Endothelial cell of umbilical vein (primary cell): Measurements from ENCODE around the gene FGF22. TPM values are rescaled to one million over a fixed set of nuclear protein-coding genes. Genes with fewer than 3 reads are reported as not detected.

ENCODE experiments used
- BruUV-seq: library from RNA; stranded (reverse); fragments of 400-500 nt; replicated peaks from 2 replicates; lab custom pipeline; 2021; lab: Mats Ljungman, UMichigan
- CTCF ChIA-PET: fragments of 300-600, 350-600 bp; sonication (Branson Sonifier 250); formaldehyde crosslinking; loops from one replicate; lab custom pipeline; 2021; ENCODE audit warnings: antibody characterized with exemption, inconsistent platforms; lab: Charles Lee
- POLR2A ChIA-PET: fragments of 300-600, 350-600 bp; sonication (Branson Sonifier 250); formaldehyde crosslinking; loops from one replicate; lab custom pipeline; 2021; ENCODE audit warnings: antibody characterized with exemption, inconsistent platforms; lab: Charles Lee
- DNase-seq: peaks from one replicate; pipeline ENCODE4 v3.0.0-alpha.2; 2011; ENCODE audit warnings: low read depth, low spot score
- FAIRE-seq: peaks from 2 replicates; lab custom pipeline; 2011; peaks lifted over from hg19 to GRCh38; lab: Jason Lieb, UNC
- H2AFZ ChIP-seq: 2 replicates; pipeline ENCODE4 v1.6.0; 2012; ENCODE audit warnings: low read depth, low read length, control low read depth, inconsistent platforms
- H3K27ac ChIP-seq: 2 replicates; pipeline ENCODE4 v1.5.1; 2011; ENCODE audit warnings: low read depth, mild to moderate bottlenecking, control low read depth, low read length, moderate library complexity; ENCODE audit not compliant: insufficient read depth
- H3K27me3 ChIP-seq, 2 experiments: 2 replicates each; pipeline versions ENCODE4 v1.6.0 to v1.6.1; 2011; ENCODE audit warnings: low read length in 2 of 2, mixed read lengths in 1 of 2; ENCODE audit not compliant: control insufficient read depth in 2 of 2, insufficient read depth in 2 of 2
- H3K36me3 ChIP-seq, 2 experiments: 2 replicates in 1 of 2; 3 replicates in 1 of 2; pipeline ENCODE4 v1.5.1; 2011; ENCODE audit warnings: low read length in 2 of 2, mild to moderate bottlenecking in 1 of 2, moderate library complexity in 1 of 2; ENCODE audit not compliant: control insufficient read depth in 2 of 2, insufficient read depth in 2 of 2; ENCODE audit errors: extremely low read depth in 1 of 2
- H3K4me1 ChIP-seq: 3 replicates; pipeline ENCODE4 v1.5.1; 2011; ENCODE audit warnings: mild to moderate bottlenecking, low read length; ENCODE audit not compliant: control insufficient read depth, insufficient read depth; ENCODE audit errors: extremely low read depth
- H3K4me2 ChIP-seq: 2 replicates; pipeline ENCODE4 v1.6.1; 2011; ENCODE audit warnings: low read length, control low read depth, mixed read lengths; ENCODE audit not compliant: insufficient read depth
- H3K4me3 ChIP-seq, 3 experiments: fragments of 200-600 bp in 1 of 3; sonication (generic), shearing (Covaris generic) in 1 of 3; replicated peaks in 1 of 3; 2 replicates each; pipeline ENCODE4 v1.5.1; 2011 to 2016; ENCODE audit warnings: control low read depth in 3 of 3, low read length in 3 of 3, mild to moderate bottlenecking in 2 of 3, inconsistent platforms in 1 of 3, low read depth in 1 of 3, moderate library complexity in 1 of 3; ENCODE audit not compliant: insufficient read depth in 1 of 3
- H3K79me2 ChIP-seq: 2 replicates; pipeline ENCODE4 v1.6.0; 2012; ENCODE audit warnings: low read length, inconsistent platforms; ENCODE audit not compliant: control insufficient read depth, insufficient read depth
- H3K9ac ChIP-seq: replicated peaks from 2 replicates; pipeline ENCODE3; 2011; ENCODE audit warnings: low read length, control low read depth; ENCODE audit not compliant: insufficient read depth; ENCODE audit errors: extremely low read depth
- H3K9me1 ChIP-seq: replicated peaks from 3 replicates; pipeline ENCODE4 v1.6.0; 2011; ENCODE audit warnings: mild to moderate bottlenecking, low read length; ENCODE audit not compliant: control insufficient read depth, insufficient read depth; ENCODE audit errors: extremely low read depth
- H3K9me3 ChIP-seq: replicated peaks from 2 replicates; pipeline ENCODE4 v1.5.1; 2012; ENCODE audit warnings: low read length, inconsistent platforms; ENCODE audit not compliant: control insufficient read depth, insufficient read depth
- H4K20me1 ChIP-seq: replicated peaks from 2 replicates; pipeline ENCODE3; 2011; ENCODE audit warnings: mild to moderate bottlenecking, low read length; ENCODE audit not compliant: control insufficient read depth, insufficient read depth; ENCODE audit errors: extremely low read depth
- EZH2 ChIP-seq: IDR thresholded peaks from 2 replicates; pipeline ENCODE4 v1.6.1; 2012; ENCODE audit warnings: borderline replicate concordance, low read depth, mild to moderate bottlenecking, moderate library complexity, low read length, inconsistent platforms; ENCODE audit not compliant: severe bottlenecking
- FOS ChIP-seq: IDR thresholded peaks from 2 replicates; pipeline ENCODE4 v1.6.1; 2011; ENCODE audit warnings: mild to moderate bottlenecking, low read length, moderate library complexity, borderline replicate concordance; ENCODE audit not compliant: insufficient read depth
- GATA2 ChIP-seq: IDR thresholded peaks from 2 replicates; pipeline ENCODE4 v1.7.0; 2011; ENCODE audit warnings: low read depth, mild to moderate bottlenecking, moderate library complexity, mixed read lengths, low read length; ENCODE audit not compliant: insufficient read length, insufficient read depth
- JUN ChIP-seq: IDR thresholded peaks from 2 replicates; pipeline ENCODE4 v1.6.1; 2011; ENCODE audit warnings: borderline replicate concordance, low read depth; ENCODE audit not compliant: insufficient read length, insufficient read depth
- MYC ChIP-seq: IDR thresholded peaks from one replicate; pipeline ENCODE4 v1.6.1; 2011; ENCODE audit warnings: mild to moderate bottlenecking, low read depth, low read length
- POLR2A ChIP-seq: IDR thresholded peaks from 2 replicates; pipeline ENCODE4 v1.6.1; 2012; ENCODE audit warnings: low read depth, mild to moderate bottlenecking, control low read depth, low read length
- POLR2AphosphoS5 ChIP-seq: IDR thresholded peaks from 2 replicates; pipeline ENCODE4 v1.6.1; 2012; ENCODE audit warnings: low read depth, mild to moderate bottlenecking, control low read depth, low read length, moderate library complexity; ENCODE audit not compliant: insufficient read depth
- dilution Hi-C: fragments of 300-500 bp; cut with MboI; formaldehyde crosslinking; loops from one replicate; pipeline ENCODE4 v1.15.0; 2019; ENCODE audit warnings: low sequenced_read_pairs; ENCODE audit not compliant: extremely low pct_ligation_motif_present
- intact Hi-C: fragments of 100-400 bp; cut with micrococcal nuclease; formaldehyde crosslinking; loops from one replicate; pipeline ENCODE4 v1.10.0; 2022
- polyA plus RNA-seq, 4 experiments: library from polyadenylated mRNA; depleted of rRNA in 3 of 4; stranded (reverse) in 3 of 4; unstranded in 1 of 4; fragments of >200 nt; gene quantifications; 2 replicates each; pipeline versions ENCODE4 v1.2.1 to v1.2.3, GENCODE V29; 2011 to 2012; ENCODE audit warnings: missing spikeins in 1 of 4
- total RNA-seq: library from RNA; stranded (reverse); gene quantifications from 2 replicates; pipeline ENCODE4 v1.2.3, GENCODE V29; 2021
- TF ChIP-seq, protein P1 (sequence below): IDR thresholded peaks from 2 replicates; pipeline ENCODE4 v1.6.1; 2011; ENCODE audit not compliant: insufficient read depth, insufficient read length
- TF ChIP-seq, protein P2 (sequence below), 2 donors: IDR thresholded peaks; 1 replicate in 1 of 2; 2 replicates in 1 of 2; pipeline ENCODE4 v1.5.1; 2011; ENCODE audit warnings: low read length in 2 of 2, mild to moderate bottlenecking in 2 of 2, moderate library complexity in 2 of 2, control low read depth in 1 of 2, inconsistent platforms in 1 of 2, low read depth in 1 of 2; ENCODE audit not compliant: insufficient read depth in 1 of 2; ENCODE audit errors: extremely low read depth in 1 of 2

FGF22 gene
- total and polyA plus RNA-seq, 2 donors (not counting 3 experiments of a cell fraction or from before 2014, with no cell fraction given), result 0.07 TPM; not detected in 1

DNA sequence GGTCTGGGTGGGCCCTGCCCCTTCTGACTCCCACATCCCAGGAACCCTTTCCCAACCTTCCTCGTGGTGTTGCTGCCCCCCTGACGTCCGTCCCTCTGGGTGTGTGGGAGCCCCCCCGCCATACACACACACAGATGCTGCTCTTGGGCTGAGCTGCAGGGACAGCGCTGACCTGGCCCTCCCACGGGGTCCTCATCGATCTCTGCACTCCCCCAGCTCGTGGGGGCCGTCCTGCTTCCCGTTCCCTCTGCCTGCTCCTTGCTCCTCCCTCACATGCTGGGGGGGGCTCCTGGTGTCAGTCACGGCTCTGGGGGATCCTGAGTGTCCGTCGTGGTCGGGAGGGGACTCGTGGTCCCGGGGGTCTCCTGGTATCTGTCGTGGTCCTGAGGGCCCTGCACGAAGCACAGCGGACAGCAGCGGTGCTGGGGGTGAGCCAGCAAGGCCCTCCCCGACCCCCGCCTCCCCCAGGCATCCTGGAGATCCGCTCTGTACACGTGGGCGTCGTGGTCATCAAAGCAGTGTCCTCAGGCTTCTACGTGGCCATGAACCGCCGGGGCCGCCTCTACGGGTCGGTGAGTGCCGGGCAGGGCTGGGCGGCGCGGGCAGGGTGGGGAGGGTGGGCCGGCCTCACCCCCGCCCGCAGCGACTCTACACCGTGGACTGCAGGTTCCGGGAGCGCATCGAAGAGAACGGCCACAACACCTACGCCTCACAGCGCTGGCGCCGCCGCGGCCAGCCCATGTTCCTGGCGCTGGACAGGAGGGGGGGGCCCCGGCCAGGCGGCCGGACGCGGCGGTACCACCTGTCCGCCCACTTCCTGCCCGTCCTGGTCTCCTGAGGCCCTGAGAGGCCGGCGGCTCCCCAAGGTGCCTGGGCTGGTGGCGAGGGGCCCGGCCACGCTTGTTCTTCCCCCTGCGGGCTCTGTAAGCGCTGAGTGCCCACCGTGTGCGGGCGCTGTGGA lies 3.4 kb downstream of the FGF22 start:
- Histone ChIP-seq H3K4me2 (no peak overlapping the region), H3K9me1 (no peaks in the 10 kb centered on the region), H3K27me3 (no peaks in the 10 kb centered on the region), H3K36me3 (peaks cover 4 to 9% of the 10 kb centered on the region in 2 experiments), H2AFZ (no peak overlapping the region), H3K4me1 (peaks cover 4% of the 10 kb centered on the region), H3K9me3 (no peaks in the 10 kb centered on the region), H3K79me2 (no peaks in the 10 kb centered on the region), H3K4me3 (no peak overlapping the region), H3K9ac (no peak overlapping the region), H3K27ac (no peak overlapping the region), H4K20me1 (no peaks in the 10 kb centered on the region)
- TF ChIP-seq FOS (no peak), EZH2 (no peak), GATA2 (no peak), POLR2A (no peak), POLR2AphosphoS5 (no peak), JUN (no peak), MYC (no peak)
- TF ChIP-seq, protein P1, sequence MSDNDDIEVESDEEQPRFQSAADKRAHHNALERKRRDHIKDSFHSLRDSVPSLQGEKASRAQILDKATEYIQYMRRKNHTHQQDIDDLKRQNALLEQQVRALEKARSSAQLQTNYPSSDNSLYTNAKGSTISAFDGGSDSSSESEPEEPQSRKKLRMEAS, result no peak
- TF ChIP-seq, protein P2, sequence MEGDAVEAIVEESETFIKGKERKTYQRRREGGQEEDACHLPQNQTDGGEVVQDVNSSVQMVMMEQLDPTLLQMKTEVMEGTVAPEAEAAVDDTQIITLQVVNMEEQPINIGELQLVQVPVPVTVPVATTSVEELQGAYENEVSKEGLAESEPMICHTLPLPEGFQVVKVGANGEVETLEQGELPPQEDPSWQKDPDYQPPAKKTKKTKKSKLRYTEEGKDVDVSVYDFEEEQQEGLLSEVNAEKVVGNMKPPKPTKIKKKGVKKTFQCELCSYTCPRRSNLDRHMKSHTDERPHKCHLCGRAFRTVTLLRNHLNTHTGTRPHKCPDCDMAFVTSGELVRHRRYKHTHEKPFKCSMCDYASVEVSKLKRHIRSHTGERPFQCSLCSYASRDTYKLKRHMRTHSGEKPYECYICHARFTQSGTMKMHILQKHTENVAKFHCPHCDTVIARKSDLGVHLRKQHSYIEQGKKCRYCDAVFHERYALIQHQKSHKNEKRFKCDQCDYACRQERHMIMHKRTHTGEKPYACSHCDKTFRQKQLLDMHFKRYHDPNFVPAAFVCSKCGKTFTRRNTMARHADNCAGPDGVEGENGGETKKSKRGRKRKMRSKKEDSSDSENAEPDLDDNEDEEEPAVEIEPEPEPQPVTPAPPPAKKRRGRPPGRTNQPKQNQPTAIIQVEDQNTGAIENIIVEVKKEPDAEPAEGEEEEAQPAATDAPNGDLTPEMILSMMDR (IDR thresholded peaks at IDR 0.05; ENCODE audit: extremely low read depth in 1 of 2, insufficient read depth in 1 of 2, low read depth in 1 of 2, low read length in 2 of 2), result no peak
- ChIA-PET CTCF (no interaction called here), POLR2A (no interaction called here)
- dilution Hi-C loops (no loop called here), intact Hi-C loops (no loop called here)
- no TSS peak for BruUV-seq
- FAIRE-seq (no peak), DNase-seq (no peak)
